EL (cell line): ENCODE measurements around the gene TTC23L.
"Not testable (repeated sequence)": the region's sequence is repeated elsewhere in the genome, so short reads cannot be mapped to it uniquely, and the experiment has no call there.

Experiments
- DNase-seq: peaks from one replicate; pipeline ENCODE4 v3.0.0-alpha.2; 2016

TTC23L gene

GRCh38 chr5:34881246-34881645 is 42.3 kb downstream of the TTC23L start:
- DNase-seq, result no peak

- DNase-seq, result no peak
Measured at GRCh38 chr5:34886392-34887119, 47.6 kb downstream of the TTC23L start.

GRCh38 chr5:34889394-34889793 is 50.4 kb downstream of the TTC23L start:
- no peak for DNase-seq

- peak; percentile 81 for DNase-seq
Measured at GRCh38 chr5:34891981-34892380, 53.0 kb downstream of the TTC23L start.

- DNase-seq, result no peak
Measured at GRCh38 chr5:34892414-34892813, 53.5 kb downstream of the TTC23L start.

- no peak for DNase-seq
Measured at GRCh38 chr5:34894716-34895115, 55.8 kb downstream of the TTC23L start.

- DNase-seq, result no peak
Measured at GRCh38 chr5:34895641-34896419, 56.9 kb downstream of the TTC23L start.

- DNase-seq, result peak; percentile 69
Measured at GRCh38 chr5:34897646-34898045, 58.7 kb downstream of the TTC23L start.

- DNase-seq, result peak; percentile 75
Measured at GRCh38 chr5:34898258-34898895, 59.4 kb downstream of the TTC23L start.

- no peak for DNase-seq
Measured at GRCh38 chr5:34899066-34899465, 60.1 kb downstream of the TTC23L start.

GRCh38 chr5:34900652-34901051 is 61.7 kb downstream of the TTC23L start:
- DNase-seq, result no peak

GRCh38 chr5:34903260-34903659 is 64.3 kb downstream of the TTC23L start:
- no peak for DNase-seq

GRCh38 chr5:34905564-34905963 is 66.6 kb downstream of the TTC23L start:
- no peak for DNase-seq

GRCh38 chr5:34913072-34913471 is 74.1 kb downstream of the TTC23L start:
- peak; percentile 75 for DNase-seq

GRCh38 chr5:34914671-34915138 is 75.7 kb downstream of the TTC23L start:
- peak; percentile 46 for DNase-seq

GRCh38 chr5:34915139-34915855 is 76.3 kb downstream of the TTC23L start, which contains the start of the genes BRIX1 and RAD1:
Gene BRIX1, plus strand, starts transcription at chr5:34915711. Its CDS starts 28 bp downstream, at chr5:34915739.
Gene RAD1, minus strand, starts transcription at chr5:34915504. Its CDS starts 612 bp downstream, at chr5:34914892.
- peak; percentile 98 for DNase-seq

GRCh38 chr5:34915856-34916192 is 76.9 kb downstream of the TTC23L start:
- no peak for DNase-seq

GRCh38 chr5:34916518-34916917 is 77.6 kb downstream of the TTC23L start:
- no peak for DNase-seq

- DNase-seq, result no peak
Measured at GRCh38 chr5:34918025-34918424, 79.1 kb downstream of the TTC23L start.

GRCh38 chr5:34919077-34919476 is 80.1 kb downstream of the TTC23L start:
- no peak for DNase-seq

GRCh38 chr5:34923256-34923655 is 84.3 kb downstream of the TTC23L start:
- not testable (repeated sequence) for DNase-seq

- peak; percentile 93 for DNase-seq
Measured at GRCh38 chr5:34923694-34924461, 84.9 kb downstream of the TTC23L start.
